H9 (cell line): ENCODE results near the gene BCAS3. TPM values are rescaled to one million over a fixed set of nuclear protein-coding genes. Genes with fewer than 3 reads are reported as not detected.

Experiments
- DNase-seq: peaks from one replicate; pipeline ENCODE4 v3.0.0-alpha.2; 2017
- H2AFZ ChIP-seq: one replicate; pipeline ENCODE4 v1.6.1; 2013; ENCODE audit warnings: mild to moderate bottlenecking, low read length, control low read depth, moderate library complexity
- H2AK5ac ChIP-seq: 2 replicates; pipeline ENCODE4 v1.6.1; 2013; ENCODE audit warnings: low read length, control low read depth, mixed read lengths; ENCODE audit not compliant: insufficient read length
- H2BK120ac ChIP-seq: one replicate; pipeline ENCODE4 v1.6.1; 2013; ENCODE audit warnings: low read depth, mild to moderate bottlenecking, low read length, control low read depth, inconsistent platforms; ENCODE audit not compliant: poor library complexity, severe bottlenecking
- H2BK12ac ChIP-seq: 2 replicates; pipeline ENCODE4 v1.6.1; 2013; ENCODE audit warnings: low read length, control low read depth, mixed read lengths, low read depth; ENCODE audit not compliant: insufficient read length
- H2BK15ac ChIP-seq: 2 replicates; pipeline ENCODE4 v1.6.1; 2013; ENCODE audit warnings: low read depth, low read length, control low read depth
- H2BK20ac ChIP-seq: one replicate; pipeline ENCODE4 v1.6.1; 2013; ENCODE audit warnings: low read depth, mild to moderate bottlenecking, low read length, control low read depth, inconsistent platforms; ENCODE audit not compliant: poor library complexity, severe bottlenecking
- H2BK5ac ChIP-seq: 2 replicates; pipeline ENCODE4 v1.6.1; 2013; ENCODE audit warnings: low read length, control low read depth, mixed read lengths; ENCODE audit not compliant: insufficient read length
- H3K14ac ChIP-seq: 2 replicates; pipeline ENCODE4 v1.6.1; 2013; ENCODE audit warnings: low read length, control low read depth; ENCODE audit not compliant: insufficient read depth
- H3K18ac ChIP-seq: 2 replicates; pipeline ENCODE4 v1.6.1; 2013; ENCODE audit warnings: low read depth, mild to moderate bottlenecking, mixed read lengths, low read length, control low read depth; ENCODE audit not compliant: insufficient read length
- H3K23ac ChIP-seq: 2 replicates; pipeline ENCODE4 v1.6.1; 2013; ENCODE audit warnings: low read length, control low read depth, mixed read lengths, low read depth; ENCODE audit not compliant: insufficient read length
- H3K23me2 ChIP-seq: 2 replicates; pipeline ENCODE4 v1.6.1; 2013; ENCODE audit warnings: low read depth, mild to moderate bottlenecking, mixed read lengths, low read length, control low read depth; ENCODE audit not compliant: insufficient read length, poor library complexity, severe bottlenecking
- H3K27ac ChIP-seq: 2 replicates; pipeline ENCODE4 v1.5.1; 2013; ENCODE audit warnings: low read length, control low read depth, mixed read lengths, low read depth; ENCODE audit not compliant: insufficient read length
- H3K27me3 ChIP-seq: 2 replicates; pipeline ENCODE4 v1.6.1; 2013; ENCODE audit warnings: low read length, control low read depth, inconsistent platforms; ENCODE audit not compliant: insufficient read depth
- H3K4ac ChIP-seq: 2 replicates; pipeline ENCODE4 v1.6.1; 2013; ENCODE audit warnings: low read depth, mild to moderate bottlenecking, control low read depth, inconsistent platforms, low read length, moderate library complexity
- H3K4me1 ChIP-seq: 2 replicates; pipeline ENCODE4 v1.6.1; 2013; ENCODE audit warnings: low read length, control low read depth, inconsistent platforms; ENCODE audit not compliant: insufficient read depth
- H3K4me2 ChIP-seq: 2 replicates; pipeline ENCODE4 v1.6.1; 2013; ENCODE audit warnings: low read length, control low read depth, mixed read lengths; ENCODE audit not compliant: insufficient read length, insufficient read depth
- H3K56ac ChIP-seq: 2 replicates; pipeline ENCODE4 v1.6.1; 2013; ENCODE audit warnings: low read depth, mild to moderate bottlenecking, mixed read lengths, low read length, control low read depth; ENCODE audit not compliant: insufficient read length
- H3K79me1 ChIP-seq: 2 replicates; pipeline ENCODE4 v1.6.1; 2013; ENCODE audit warnings: low read depth, mild to moderate bottlenecking, moderate library complexity, low read length, control low read depth, inconsistent platforms; ENCODE audit not compliant: insufficient read depth, poor library complexity, severe bottlenecking
- H3K79me2 ChIP-seq: 2 replicates; pipeline ENCODE4 v1.6.1; 2013; ENCODE audit warnings: low read length, control low read depth, inconsistent platforms; ENCODE audit not compliant: insufficient read depth
- H3K9ac ChIP-seq: 2 replicates; pipeline ENCODE4 v1.6.1; 2013; ENCODE audit warnings: low read length, control low read depth, mixed read lengths; ENCODE audit not compliant: insufficient read length; ENCODE audit errors: extremely low read depth
- H3K9me3 ChIP-seq: one replicate; pipeline ENCODE4 v1.6.1; 2013; ENCODE audit warnings: low read depth, low read length, inconsistent platforms; ENCODE audit not compliant: control insufficient read depth
- H3T11ph ChIP-seq: one replicate; pipeline ENCODE4 v1.6.1; 2013; ENCODE audit warnings: mild to moderate bottlenecking, low read length, control low read depth, inconsistent platforms
- H4K20me1 ChIP-seq: one replicate; pipeline ENCODE4 v1.6.1; 2013; ENCODE audit not compliant: control insufficient read depth, insufficient read length, insufficient read depth
- H4K5ac ChIP-seq: 2 replicates; pipeline ENCODE4 v1.6.1; 2013; ENCODE audit warnings: low read depth, mild to moderate bottlenecking, mixed read lengths, low read length, control low read depth; ENCODE audit not compliant: insufficient read length
- H4K8ac ChIP-seq: replicated peaks from 2 replicates; pipeline ENCODE4 v1.6.1; 2013; ENCODE audit warnings: low read length, control low read depth, mixed read lengths, low read depth; ENCODE audit not compliant: insufficient read length
- H4K91ac ChIP-seq: 2 replicates; pipeline ENCODE4 v1.6.1; 2013; ENCODE audit warnings: low read depth, mild to moderate bottlenecking, moderate library complexity, mixed read lengths, low read length, control low read depth; ENCODE audit not compliant: insufficient read length
- H3K27ac Mint-ChIP-seq, 3 experiments: 2 replicates in 2 of 3; 3 replicates in 1 of 3; pipeline ENCODE4 v1.8.0; 2020 to 2021; ENCODE audit warnings: mixed read lengths in 3 of 3, mild to moderate bottlenecking in 1 of 3, moderate library complexity in 1 of 3
- H3K27me3 Mint-ChIP-seq: 2 replicates; pipeline ENCODE4 v1.8.0; 2021; ENCODE audit warnings: low read depth, mild to moderate bottlenecking, moderate library complexity, mixed read lengths
- H3K36me3 Mint-ChIP-seq, 3 experiments: 2 replicates in 2 of 3; 3 replicates in 1 of 3; pipeline ENCODE4 v1.8.0; 2020 to 2021; ENCODE audit warnings: low read depth in 3 of 3, mixed read lengths in 3 of 3; ENCODE audit not compliant: insufficient read depth in 1 of 3
- H3K4me1 Mint-ChIP-seq, 2 experiments: 2 replicates each; pipeline ENCODE4 v1.8.0; 2020; ENCODE audit warnings: mixed read lengths in 2 of 2
- H3K4me3 Mint-ChIP-seq, 2 experiments: 2 replicates in 1 of 2; 3 replicates in 1 of 2; pipeline ENCODE4 v1.8.0; 2020 to 2021; ENCODE audit warnings: mild to moderate bottlenecking in 2 of 2, mixed read lengths in 2 of 2, moderate library complexity in 1 of 2
- H3K9me3 Mint-ChIP-seq, 2 experiments: 2 replicates in 1 of 2; 3 replicates in 1 of 2; pipeline ENCODE4 v1.8.0; 2020; ENCODE audit warnings: mild to moderate bottlenecking in 2 of 2, mixed read lengths in 2 of 2, moderate library complexity in 1 of 2
- CTCF ChIP-seq: fragments of 200-600 bp; sonication (generic); conservative IDR thresholded peaks from 3 replicates; pipeline ENCODE4 v1.8.0; 2021; ENCODE audit warnings: antibody characterized with exemption, mild to moderate bottlenecking
- WGBS: extraction: QIAGEN DNeasy Blood & Tissue Kit; methylation state at CpG from one replicate; pipeline ENCODE4 v1.1.7; 2013; ENCODE audit warnings: missing lambda C conversion rate, low lambda C conversion rate, mixed read lengths; ENCODE audit not compliant: insufficient read length; ENCODE audit errors: extremely low coverage; 5-methylcytosine and 5-hydroxymethylcytosine counted together
- long read RNA-seq: library from polyadenylated mRNA; unstranded; transcript quantifications from one replicate; pipeline ENCODE4 v2.0.0, GENCODE V29; 2020
- total RNA-seq: library from RNA; stranded (reverse); gene quantifications from 2 replicates; pipeline ENCODE4 v1.2.1, GENCODE V29; 2021

The BCAS3 gene
- total RNA-seq = 21.4 and 22.4 TPM in 2 replicates
- long read RNA-seq, partial matches to known transcripts = 29 of 47 reads
- long read RNA-seq, other reads (novel, unspliced or antisense) = 17 of 47 reads

- H3K4me1 ChIP-seq = no peaks in the 10 kb centered on the region
- H4K5ac ChIP-seq = no peak within 1 kb of the TSS
- H3K79me2 ChIP-seq = no peaks in the 10 kb centered on the region
- no CpG with 5 or more reads among the region's 51 CpGs for WGBS
- no peak within 1 kb of the TSS for H2BK12ac ChIP-seq
- H2AK5ac ChIP-seq = no peak within 1 kb of the TSS
- H3K27ac ChIP-seq = no peak within 1 kb of the TSS
- TF ChIP-seq CTCF = no peak
- H3K4me3 Mint-ChIP-seq = peak within 1 kb of the TSS; percentile 95 to 99
- H3K9me3 Mint-ChIP-seq = peaks cover 0 to 1% of the 10 kb centered on the region in 2 experiments; a peak in 2 of 5 replicates
- H3K27me3 Mint-ChIP-seq = no peaks in the 10 kb centered on the region
- H3K4me1 Mint-ChIP-seq = peaks cover 9 to 13% of the 10 kb centered on the region in 2 experiments
- H2AFZ ChIP-seq = peak within 1 kb of the TSS; percentile 94
- H4K8ac ChIP-seq = no peak within 1 kb of the TSS
- no peak within 1 kb of the TSS for H3T11ph ChIP-seq
- peak within 1 kb of the TSS; percentile 41 for H3K18ac ChIP-seq
- no peak within 1 kb of the TSS for H3K23ac ChIP-seq
- peaks cover 9% of the 10 kb centered on the region for H3K23me2 ChIP-seq
- no peak within 1 kb of the TSS for H4K91ac ChIP-seq
- no peak within 1 kb of the TSS for H2BK20ac ChIP-seq
- no peak within 1 kb of the TSS for H3K56ac ChIP-seq
- no peak within 1 kb of the TSS for H2BK5ac ChIP-seq
- H3K9me3 ChIP-seq = no peaks in the 10 kb centered on the region
- no peak within 1 kb of the TSS for H2BK15ac ChIP-seq
- H3K14ac ChIP-seq = peak within 1 kb of the TSS; percentile 86
- no peak within 1 kb of the TSS for H2BK120ac ChIP-seq
- H3K27me3 ChIP-seq = no peaks in the 10 kb centered on the region
- peak within 1 kb of the TSS; percentile 85 for H3K4me2 ChIP-seq
- no peaks in the 10 kb centered on the region for H4K20me1 ChIP-seq
- H3K79me1 ChIP-seq = no peaks in the 10 kb centered on the region
- H3K36me3 Mint-ChIP-seq = no peaks in the 10 kb centered on the region
- peak within 1 kb of the TSS; percentile 86 for H3K9ac ChIP-seq
- DNase-seq = peak; percentile 100
- H3K4ac ChIP-seq = no peak within 1 kb of the TSS
- peak within 1 kb of the TSS; percentile 91 to 99 (median 99) for H3K27ac Mint-ChIP-seq
Observed at GRCh38 chr17:60677308-60678117, at the start of gene BCAS3. Gene BCAS3 (plus strand): TSS chr17:60677851.
